GM18526 (cell line): ENCODE measurements around the gene KCNA2.

ENCODE experiments used
- POLR2A ChIP-seq: IDR thresholded peaks from 3 replicates; pipeline ENCODE4 v1.6.1; 2011; ENCODE audit not compliant: insufficient read length; ENCODE audit errors: extremely low read depth

KCNA2 gene

DNA sequence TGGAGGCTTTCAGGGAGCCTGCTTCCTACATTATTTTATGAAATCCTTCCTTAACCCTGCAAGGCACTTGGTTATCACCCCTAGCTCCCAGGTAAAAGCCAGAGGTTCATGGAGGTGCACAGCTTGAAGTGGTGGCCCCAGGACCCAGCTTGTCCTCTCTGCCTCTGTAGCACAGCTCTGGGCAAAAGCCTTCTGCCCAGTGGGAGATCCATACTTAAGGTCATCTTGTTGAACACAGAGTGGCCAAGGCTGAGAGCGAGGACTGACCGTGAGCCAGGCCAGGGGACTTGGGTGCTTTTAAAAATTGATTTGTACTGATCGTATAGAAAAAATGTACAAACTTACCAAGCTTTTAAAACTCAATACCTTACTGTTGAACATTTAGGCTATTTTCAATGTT is 33.4 kb downstream of the KCNA2 start:
- no peak for TF ChIP-seq POLR2A

DNA sequence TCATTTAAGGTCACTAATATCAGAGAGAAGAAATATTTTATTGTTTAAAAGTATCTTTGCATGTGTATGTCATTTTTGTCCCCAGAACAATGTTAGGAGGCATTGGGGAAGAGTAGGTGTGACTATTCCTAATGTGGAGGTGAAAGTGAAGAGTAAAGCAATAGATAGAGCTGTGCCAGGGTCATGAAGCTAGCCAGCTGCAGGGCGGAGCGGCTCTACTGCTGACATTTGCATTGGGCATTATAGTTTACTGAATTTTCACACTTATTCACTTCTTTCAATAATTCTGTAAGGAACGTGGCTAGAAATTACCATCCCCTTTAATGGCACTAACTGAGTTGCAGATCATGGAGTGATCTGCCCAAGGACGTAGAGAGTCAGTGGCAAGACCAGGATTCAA is 35.3 kb downstream of the KCNA2 start:
- TF ChIP-seq POLR2A, result no peak

DNA sequence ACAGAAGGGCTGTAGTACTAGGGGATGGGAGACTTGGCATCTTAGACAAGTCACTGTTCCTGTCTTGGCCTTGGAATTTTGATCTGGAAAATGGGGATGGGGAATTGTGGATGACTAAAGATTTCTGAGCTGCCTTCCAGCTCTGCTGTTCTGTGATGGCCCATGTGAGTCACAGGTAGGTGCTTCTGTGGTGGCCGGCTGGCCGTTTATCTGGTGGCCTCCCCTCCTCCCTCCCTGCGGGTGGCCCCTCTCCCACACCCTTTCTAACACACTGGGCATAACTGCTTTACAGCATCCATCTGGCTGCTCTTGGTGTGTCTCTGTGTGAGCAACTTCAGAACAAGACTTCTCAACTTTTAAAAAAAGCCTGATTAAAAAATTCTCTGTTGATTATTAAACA is 35.9 kb downstream of the KCNA2 start:
- TF ChIP-seq POLR2A, result no peak

DNA sequence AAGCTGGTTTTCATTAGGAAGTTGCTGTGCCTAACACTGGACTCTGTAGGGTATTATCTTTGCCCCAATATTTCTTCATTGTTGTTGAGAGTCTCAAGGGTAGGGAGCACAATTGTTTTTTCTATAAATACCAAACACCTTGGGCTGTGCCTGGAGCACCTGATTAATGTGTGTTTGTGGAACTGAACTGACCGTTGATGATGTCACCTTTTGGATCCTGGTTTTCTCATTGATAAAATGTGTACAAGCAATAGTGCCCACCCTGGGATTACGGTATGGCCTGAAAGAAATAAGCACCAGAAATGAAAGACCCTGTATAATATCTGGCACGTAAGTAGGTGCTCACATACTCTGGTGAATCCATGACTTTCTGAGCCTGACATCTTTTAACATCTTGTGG is 39.3 kb downstream of the KCNA2 start:
- no peak for TF ChIP-seq POLR2A

DNA sequence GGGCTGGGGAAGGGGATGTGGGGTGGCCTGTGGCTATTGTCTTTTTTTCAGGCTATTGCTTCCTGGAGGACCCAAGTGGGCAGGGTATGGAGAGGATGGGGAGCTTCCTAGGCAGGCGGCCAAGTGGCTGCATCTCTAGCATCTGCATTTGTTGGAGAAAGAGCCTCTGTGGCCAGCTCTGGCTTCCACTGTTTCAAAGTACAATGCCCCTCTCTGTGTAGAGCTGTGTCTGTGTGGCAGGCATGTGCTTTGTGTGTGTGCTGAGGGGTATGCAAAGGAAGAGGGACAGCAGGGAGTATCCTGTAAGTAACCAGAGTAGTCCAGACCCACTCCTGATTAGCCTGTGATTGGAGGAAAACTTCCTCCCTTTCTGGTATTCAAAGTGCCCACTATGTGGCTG is 40.6 kb downstream of the KCNA2 start:
- TF ChIP-seq POLR2A, result no peak

DNA sequence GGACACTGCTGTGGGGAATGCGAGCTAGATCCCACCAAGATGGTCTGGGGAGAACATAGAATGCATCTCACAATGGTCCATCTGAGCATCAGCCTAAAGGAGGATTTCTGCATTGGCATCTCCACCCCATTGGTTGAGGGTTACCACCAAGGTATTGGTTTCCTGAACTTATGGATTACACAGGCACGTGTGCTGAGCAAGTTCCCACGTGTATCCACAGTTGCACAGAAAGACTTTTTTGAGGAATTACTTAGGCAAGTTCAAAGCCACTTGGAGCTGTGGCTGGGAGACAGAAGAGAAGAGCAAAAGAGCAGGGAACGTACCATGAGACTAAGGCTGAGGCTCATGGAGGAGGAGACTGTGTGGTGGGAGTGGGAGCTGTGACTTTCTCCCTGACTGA is 43.1 kb downstream of the KCNA2 start:
- TF ChIP-seq POLR2A, result no peak

DNA sequence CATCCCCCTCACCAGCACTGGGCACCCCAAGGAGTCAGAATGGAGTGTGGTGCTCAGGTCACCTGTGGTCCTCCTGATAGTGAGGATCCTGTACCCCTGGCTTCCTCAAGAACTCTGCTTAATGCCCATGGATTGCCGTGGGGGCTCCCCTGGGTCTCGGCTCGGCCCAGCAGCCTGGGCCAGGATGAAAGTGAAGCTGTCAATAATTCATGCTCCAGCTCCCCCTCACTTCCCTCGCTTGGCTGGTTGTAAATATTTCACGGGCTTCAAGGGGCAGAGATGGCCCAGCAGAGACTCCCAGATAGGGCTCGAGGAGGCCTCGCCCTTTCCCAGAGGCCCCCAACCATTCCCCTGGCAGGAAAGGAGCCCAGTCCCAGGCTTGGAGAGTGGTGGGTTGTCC is 44.6 kb downstream of the KCNA2 start:
- TF ChIP-seq POLR2A, result no peak

DNA sequence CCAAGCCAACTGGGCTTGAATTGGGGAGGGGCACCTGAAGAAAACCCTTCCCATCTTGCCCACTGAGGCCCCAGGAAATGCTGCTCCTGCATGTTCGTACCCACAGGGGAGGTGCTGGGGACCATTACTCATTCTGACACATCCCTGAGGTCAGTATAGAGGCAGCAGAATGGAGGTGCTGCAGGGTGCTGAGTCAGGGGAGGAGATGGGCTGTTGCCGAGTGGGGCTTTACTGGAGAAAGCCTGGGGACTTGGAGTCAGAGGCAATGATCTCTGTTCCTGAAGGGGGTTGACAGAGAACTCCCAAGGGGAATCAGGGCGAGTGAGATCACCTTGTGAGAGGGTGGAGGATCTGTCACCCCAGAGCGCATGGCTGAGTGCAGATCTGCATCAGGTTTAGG is 47.0 kb downstream of the KCNA2 start:
- TF ChIP-seq POLR2A, result no peak

DNA sequence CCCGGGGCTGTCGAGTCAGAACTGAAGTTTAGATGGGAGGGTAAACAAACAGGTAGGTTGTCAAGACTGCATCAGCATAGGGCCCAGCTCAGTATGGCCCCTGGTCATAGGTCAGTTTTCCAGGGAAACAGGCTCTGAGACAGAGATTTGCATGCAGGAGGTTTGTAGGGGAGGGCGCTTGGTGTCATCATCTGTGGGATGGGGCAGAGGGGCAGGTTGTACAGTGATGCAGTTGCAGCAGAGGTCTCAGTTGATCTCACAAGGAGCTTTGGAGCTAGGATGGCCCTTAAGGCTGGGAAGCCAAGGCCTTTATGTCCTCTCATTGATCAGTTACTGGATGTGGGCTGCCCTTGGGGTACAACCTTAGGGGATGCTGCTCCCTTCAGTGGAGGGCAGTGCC is 48.7 kb downstream of the KCNA2 start:
- TF ChIP-seq POLR2A, result no peak

DNA sequence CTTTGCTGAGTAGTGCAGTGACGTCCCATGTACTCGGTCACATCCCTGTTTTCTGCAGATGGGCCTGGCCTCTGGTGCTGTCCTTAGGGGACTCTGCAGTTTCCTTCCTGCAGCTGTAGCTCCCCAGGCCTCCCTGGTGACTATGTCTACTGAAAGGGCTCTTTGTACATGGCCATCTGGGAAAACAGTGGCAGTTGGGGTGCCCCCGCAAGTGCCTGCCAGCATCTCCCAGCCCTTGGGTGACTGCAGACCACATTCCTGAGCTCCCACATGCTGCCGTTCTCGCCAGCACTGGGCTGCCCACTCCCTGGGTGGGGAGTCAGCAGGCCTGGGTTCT is 49.7 kb downstream of the KCNA2 start:
- TF ChIP-seq POLR2A, result no peak

DNA sequence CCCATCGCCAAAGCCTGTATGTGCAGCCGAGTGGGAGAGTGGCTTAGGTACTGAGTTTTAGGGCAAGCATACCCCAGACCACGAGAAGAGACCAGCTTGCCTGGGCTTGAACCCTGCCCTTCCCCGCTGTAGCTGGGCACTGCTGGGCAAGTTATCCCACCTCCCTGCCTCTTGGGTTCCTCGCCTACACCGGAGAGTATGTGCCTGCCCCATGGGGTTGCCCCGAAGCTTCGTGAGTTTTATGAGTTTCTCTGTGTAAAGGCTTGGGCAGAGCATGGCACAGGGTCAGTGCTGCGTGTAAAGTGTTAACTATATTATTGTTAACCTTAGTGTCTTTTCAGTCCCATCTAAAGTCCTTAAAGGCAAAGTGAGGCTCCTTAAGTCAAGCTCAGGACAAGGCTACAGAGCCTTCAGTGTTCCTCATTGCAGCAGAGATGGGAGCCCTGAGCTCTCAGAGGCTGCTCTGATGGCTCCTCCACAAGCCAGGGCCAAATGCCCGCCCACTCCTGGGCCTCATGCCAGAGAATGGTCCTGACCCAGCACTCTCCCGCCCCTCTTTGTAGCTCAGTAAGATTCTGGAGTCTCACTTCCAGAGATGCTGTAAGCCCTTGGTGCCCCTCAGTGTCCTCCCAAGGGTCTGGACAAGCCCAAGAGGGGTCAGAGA is 50.2 kb downstream of the KCNA2 start:
- TF ChIP-seq POLR2A, result no peak

DNA sequence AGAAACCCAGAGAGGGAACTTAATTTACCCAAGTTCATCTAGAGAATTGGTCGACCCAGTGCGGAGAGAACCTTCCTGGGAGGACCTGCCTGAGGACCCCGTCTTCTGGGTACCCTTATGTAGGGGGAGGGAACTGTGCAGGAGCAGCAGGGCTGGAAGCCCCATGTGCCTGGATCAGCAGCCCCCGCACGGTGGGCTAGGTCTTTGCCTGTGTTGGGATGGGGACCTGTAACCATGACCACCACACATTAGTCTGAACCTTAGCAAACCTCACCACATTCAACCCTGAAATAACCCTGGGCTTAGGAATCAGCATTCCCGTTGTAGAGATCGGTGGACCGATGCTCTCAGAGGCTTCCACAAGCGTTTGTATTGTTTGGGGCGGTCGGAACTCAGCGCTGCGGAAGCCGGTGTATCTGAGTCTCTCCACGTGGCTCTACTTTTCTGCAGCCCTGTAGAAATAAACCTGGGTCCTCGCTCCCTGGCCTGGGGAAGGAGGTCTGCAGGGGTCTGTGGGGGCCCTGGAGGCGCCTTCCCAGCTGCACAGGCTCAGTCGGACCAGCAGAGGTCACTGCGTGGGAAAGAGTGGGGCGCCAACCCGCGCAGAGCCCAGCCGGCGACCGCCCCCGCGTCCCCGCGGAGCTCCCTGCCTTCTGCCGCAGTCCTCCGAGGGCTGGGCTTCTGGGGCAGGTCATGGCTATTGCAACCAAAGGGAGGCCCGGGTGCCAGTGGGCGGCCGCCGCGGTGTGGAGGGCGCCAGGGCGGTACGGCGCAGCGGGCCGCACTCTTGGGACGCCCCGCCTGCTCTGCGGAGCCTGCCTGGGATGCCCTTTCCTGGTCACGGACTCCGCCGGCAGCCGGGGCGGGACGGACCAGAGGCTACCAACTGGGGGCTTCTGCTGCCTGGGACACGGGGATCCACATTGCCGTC is 51.0 kb downstream of the KCNA2 start:
- TF ChIP-seq POLR2A, result no peak

DNA sequence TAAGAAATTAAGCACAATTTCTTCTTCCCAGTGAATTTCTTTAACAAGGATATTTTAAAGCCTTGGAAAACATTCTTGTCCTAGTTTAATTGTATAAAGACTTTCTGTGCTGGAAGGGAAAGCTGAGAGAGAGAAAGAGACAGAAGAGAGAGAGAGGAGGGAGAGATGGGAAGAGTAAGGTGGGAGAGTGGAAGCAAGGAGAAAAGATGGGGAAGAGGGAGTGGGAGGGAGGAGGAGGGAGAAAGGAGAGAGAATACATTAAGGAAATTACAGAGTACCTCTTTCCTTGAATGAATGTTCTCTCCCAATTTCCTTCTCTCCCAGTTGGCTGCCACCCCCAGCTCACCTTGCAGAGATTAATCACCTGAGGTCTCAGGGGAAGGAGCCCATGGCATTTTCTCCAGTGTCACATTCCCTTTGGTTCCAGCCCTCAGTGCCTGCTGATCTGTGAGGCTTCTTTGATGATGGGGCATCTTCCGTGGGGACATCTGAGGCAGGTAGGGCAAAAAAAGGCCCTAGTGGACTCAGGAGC is 54.8 kb downstream of the KCNA2 start:
- no peak for TF ChIP-seq POLR2A

DNA sequence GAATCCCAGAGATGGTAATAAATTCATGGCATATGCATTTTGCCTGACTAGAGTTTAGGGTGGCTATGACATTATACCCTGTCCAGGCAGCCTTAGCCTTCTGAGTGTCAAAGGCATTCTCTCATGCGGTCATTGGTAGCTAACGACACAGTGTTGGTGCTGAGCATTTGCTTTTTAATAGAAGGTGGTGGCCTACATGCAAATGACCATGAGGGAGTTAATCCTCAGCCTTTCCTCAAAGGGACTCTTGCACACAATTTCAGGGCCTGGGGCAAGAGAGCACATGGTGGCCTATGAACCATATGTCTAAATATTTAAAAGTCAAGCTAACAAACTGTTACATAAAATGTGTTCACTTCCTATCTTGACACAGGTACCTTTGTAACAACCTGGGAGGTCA is 56.3 kb downstream of the KCNA2 start:
- no peak for TF ChIP-seq POLR2A

DNA sequence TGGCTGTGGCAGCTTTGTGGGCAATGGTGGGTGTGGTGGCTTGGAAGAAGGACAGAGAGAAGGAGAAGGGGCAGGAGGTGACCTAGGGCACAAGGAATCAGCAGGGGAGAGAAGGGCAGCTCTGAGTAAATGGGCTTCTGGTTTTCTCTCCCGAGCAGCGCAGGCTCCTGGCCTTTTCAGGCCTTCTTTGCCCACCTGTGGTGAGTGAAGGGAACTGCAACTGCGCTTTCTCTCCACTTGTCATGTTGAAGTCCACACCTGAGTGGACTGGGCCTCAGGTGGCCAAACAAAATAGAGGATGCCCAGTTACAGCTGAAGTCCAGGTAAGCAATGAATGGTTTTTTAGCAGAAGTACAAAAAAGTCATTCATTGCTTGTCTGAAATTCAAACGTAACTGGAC is 57.8 kb downstream of the KCNA2 start:
- TF ChIP-seq POLR2A, result no peak

DNA sequence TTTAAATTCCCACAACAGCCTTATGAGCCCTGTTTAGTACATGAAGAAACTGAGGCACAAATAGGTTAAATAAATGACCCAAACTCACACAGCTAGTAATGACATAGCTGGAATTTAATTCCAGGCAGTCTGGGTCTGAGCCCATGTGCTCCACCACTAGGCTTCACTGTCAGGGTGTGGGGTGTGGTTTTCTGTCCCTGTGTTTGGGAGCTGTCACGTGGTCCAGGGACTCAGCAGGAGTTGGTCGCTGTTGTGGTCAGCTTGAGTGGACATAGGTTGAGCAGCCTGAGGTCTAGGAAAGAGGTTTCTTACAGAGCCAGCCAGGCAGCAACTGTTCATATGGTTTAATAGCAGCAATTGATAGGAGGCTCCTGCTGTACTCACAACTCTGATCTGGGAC is 59.1 kb downstream of the KCNA2 start:
- no peak for TF ChIP-seq POLR2A

DNA sequence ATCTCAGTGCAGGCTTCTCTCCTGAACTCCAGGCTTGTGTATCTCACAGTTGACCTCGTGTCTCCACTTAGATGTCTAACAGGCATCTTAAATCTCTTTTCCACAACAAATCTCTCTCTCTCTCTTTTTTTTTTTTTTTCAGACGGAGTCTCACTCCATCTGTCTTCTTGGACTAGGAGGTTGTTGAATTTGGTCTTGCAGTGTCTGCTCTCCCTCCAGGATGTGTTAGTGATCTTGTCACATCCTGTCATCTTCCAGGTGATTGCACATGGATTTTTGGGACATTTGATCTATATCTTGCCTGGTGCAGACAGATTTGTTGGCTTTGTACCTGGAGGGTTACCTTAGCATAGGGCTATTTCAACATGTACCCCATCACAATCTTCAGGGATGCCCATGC is 60.7 kb downstream of the KCNA2 start:
- no peak for TF ChIP-seq POLR2A

DNA sequence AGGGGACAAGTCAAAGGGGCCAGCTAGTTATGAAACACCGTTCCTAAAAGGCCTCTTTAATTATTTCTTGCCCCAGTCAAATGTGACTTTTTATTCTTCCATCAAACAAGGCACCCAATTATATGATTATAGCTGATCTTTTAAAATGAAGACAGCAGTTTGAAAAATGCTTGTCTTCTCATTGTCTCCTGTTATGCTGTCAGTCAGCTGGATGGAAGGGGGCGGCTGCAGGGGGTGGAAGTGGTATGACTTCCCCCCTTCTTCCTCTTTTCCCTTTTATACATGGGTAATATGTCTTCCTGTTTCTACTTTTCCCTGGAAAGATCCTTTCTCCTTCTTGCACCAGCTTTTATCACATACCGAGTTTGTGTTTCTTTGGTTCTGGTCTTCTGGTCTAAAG is 61.4 kb downstream of the KCNA2 start:
- no peak for TF ChIP-seq POLR2A
